Brain pericyte (primary cell): ENCODE measurements around the gene CDC42BPB.
"Not testable (repeated sequence)": the region's sequence is repeated elsewhere in the genome, so short reads cannot be mapped to it uniquely, and the experiment has no call there.

Experiments used
- DNase-seq: peaks from one replicate; pipeline ENCODE4 v3.0.0-alpha.2; 2012; ENCODE audit warnings: low read depth, low spot score

Gene CDC42BPB

GRCh38 chr14:102929241-102930137, 127.9 kb downstream of the CDC42BPB start:
- no peak for DNase-seq

- DNase-seq = no peak
Observed at GRCh38 chr14:102928412-102929240, 128.7 kb downstream of the CDC42BPB start.

GRCh38 chr14:102927878-102928411, 129.4 kb downstream of the CDC42BPB start:
- DNase-seq = no peak

- DNase-seq = no peak
Observed at GRCh38 chr14:102927346-102927877, 129.9 kb downstream of the CDC42BPB start.

- not testable (repeated sequence) for DNase-seq
Observed at GRCh38 chr14:102926840-102927239, 130.5 kb downstream of the CDC42BPB start.

GRCh38 chr14:102926104-102926503, 131.2 kb downstream of the CDC42BPB start:
- DNase-seq = no peak

GRCh38 chr14:102925646-102926045, 131.7 kb downstream of the CDC42BPB start:
- DNase-seq = no peak

- no peak for DNase-seq
Observed at GRCh38 chr14:102924632-102925588, 132.4 kb downstream of the CDC42BPB start.

- DNase-seq = no peak
Observed at GRCh38 chr14:102923925-102924486, 133.3 kb downstream of the CDC42BPB start.

- no peak for DNase-seq
Observed at GRCh38 chr14:102923201-102923924, 134.0 kb downstream of the CDC42BPB start.

GRCh38 chr14:102922490-102923200, 134.7 kb downstream of the CDC42BPB start, which contains the start of gene AMN:
AMN (plus strand) TSS chr14:102922663; CDS start chr14:102922689, 26 bp downstream.
- DNase-seq = no peak

GRCh38 chr14:102920998-102921304, 136.4 kb downstream of the CDC42BPB start:
- no peak for DNase-seq

- no peak for DNase-seq
Observed at GRCh38 chr14:102920273-102920997, 136.9 kb downstream of the CDC42BPB start.

- no peak for DNase-seq
Observed at GRCh38 chr14:102918438-102918837, 138.9 kb downstream of the CDC42BPB start.

- no peak for DNase-seq
Observed at GRCh38 chr14:102917469-102918211, 139.7 kb downstream of the CDC42BPB start.

- no peak for DNase-seq
Observed at GRCh38 chr14:102917056-102917385, 140.3 kb downstream of the CDC42BPB start.

GRCh38 chr14:102916347-102917055, 140.8 kb downstream of the CDC42BPB start:
- no peak for DNase-seq
